ENCODE results near the gene SNRPB. TPM values are rescaled to one million over a fixed set of nuclear protein-coding genes. Genes with fewer than 3 reads are reported as not detected.

SNRPB gene
- 237 and 320 TPM in 2 replicates for total RNA-seq

DNA sequence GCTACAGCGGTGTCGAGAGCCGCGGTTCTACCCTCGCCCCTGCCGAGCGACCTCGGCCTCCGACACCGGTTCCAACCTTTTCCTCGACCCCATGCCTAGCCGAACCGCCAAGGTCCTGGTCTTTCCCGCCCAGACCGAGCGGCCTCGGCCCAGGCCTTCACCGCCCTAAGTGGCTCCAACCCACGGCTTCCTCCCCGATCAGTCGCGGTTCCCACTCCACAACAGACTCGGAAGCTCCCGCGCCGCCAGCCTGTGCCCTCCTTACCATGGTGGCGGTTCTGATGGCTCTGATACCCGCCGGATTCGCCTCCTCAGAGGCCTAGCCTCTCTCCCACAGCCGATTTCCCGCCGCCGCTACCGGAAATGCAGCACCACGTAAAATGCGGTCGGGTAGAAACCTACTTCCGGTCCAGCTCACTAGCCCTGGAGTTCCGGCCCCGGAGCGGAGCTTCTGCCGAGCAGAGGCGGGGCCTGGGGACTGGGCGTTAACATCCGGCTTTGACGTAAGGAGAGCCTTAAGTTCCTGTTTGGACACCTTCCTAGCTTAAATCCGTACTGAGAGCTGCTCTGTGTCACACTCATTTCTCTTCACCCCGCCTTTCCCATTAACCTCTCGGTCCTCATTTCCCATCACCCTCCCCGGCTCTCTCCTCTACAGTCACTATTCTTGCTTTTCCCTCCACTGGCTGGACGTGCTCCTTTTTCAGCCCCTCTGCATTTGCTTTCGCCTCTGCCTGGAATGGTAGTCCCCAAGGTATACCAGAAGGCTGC is at the start of gene SNRPB:
Gene SNRPB, minus strand, starts transcription at position 367 of the 771 bp plus-strand sequence. Its CDS starts 99 bp downstream, at position 268.

DNA sequence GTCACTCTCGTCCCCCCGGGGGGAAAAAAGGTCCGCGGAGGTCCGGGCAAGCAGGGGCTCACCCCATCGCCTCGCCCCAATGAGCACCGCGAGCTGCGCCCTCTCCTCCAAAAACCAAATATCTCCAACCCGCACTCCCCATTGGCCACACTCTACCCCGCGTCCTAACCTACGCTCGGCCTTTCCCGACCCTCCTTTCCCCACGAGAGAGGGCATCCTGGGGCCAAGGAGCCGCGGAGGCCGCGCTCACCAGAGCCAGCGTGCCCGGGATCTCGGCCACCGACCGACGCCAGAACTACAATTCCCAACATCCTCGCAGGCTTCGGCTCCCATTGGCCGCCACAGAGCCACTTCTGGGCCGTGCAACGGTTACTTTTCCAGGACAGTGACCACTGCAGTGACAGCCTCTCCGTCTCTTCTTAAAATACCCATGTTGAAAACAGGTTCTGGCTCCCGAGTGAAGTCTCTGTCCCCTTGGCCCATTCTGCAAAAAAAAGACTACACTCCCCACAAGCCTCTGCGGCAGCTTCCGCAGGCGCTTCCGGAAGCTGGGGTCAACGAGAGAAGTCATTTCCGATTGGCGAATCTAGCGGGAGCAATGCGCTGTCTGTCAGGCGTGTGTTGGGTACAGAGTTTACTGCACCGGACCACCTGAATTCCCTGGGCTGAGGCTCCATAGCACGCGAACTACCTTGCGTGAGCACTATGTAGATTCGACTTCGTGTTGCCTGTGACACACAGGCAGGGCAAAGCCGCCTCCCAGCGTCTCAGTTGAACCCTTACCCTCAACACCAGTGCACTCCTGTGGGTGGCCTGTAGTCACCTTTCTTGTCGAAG is 38.3 kb upstream of the SNRPB start, which contains the start of gene ZNF343:
Gene ZNF343, minus strand, starts transcription at position 285 of the 837 bp plus-strand sequence. CDS start 15,020 bp downstream, outside the sequence.

Small RNA genes lying within 50 kb of the gene (small RNA-seq; reads per million reads assigned to genes)
- not detected for gene RF00019

Other genes with a start within 250 kb of the SNRPB start
- not detected in 2 replicates for gene TGM3, start 174.8 kb downstream of the SNRPB start, total RNA-seq
- gene TGM6, start 89.9 kb downstream of the SNRPB start, total RNA-seq, result not detected in 2 replicates
- 12.6 and 12.8 TPM in 2 replicates for gene ZNF343, start 38.1 kb upstream of the SNRPB start, total RNA-seq
- not detected in 2 replicates for gene TMC2, start 65.8 kb upstream of the SNRPB start, total RNA-seq
- 200 and 273 TPM in 2 replicates for gene NOP56, start 181.8 kb upstream of the SNRPB start, total RNA-seq
- gene IDH3B, start 193.4 kb upstream of the SNRPB start, total RNA-seq, result 86.9 and 87.8 TPM in 2 replicates
- gene EBF4, start 222.0 kb upstream of the SNRPB start, total RNA-seq, result 0.53 and 1.0 TPM in 2 replicates

Data from thoracic aorta endothelial cell (primary cell).